H1 (cell line): ENCODE measurements around the gene PTEN. TPM values are rescaled to one million over a fixed set of nuclear protein-coding genes. Genes with fewer than 3 reads are reported as not detected.
"Not testable (repeated sequence)": the region's sequence is repeated elsewhere in the genome, so short reads cannot be mapped to it uniquely, and the experiment has no call there.

ENCODE experiments used
- CTCF ChIA-PET: fragments of 300-600 bp; sonication (Branson Sonifier 250); formaldehyde crosslinking; loops from one replicate; lab custom pipeline; 2021; ENCODE audit not compliant: partially characterized antibody; lab: Charles Lee
- POLR2A ChIA-PET: fragments of 300-600 bp; sonication (Branson Sonifier 250); formaldehyde crosslinking; loops from one replicate; lab custom pipeline; 2021; ENCODE audit warnings: inconsistent platforms; ENCODE audit not compliant: partially characterized antibody; lab: Charles Lee
- DNase-seq, 2 experiments: peaks; one replicate each; pipeline versions ENCODE4 v3.0.0 to v3.0.0-alpha.2; 2010 to 2022; ENCODE audit warnings: low spot score in 2 of 2, low read depth in 1 of 2, mixed read lengths in 1 of 2
- FAIRE-seq: peaks from 2 replicates; lab custom pipeline; 2011; peaks lifted over from hg19 to GRCh38; lab: Jason Lieb, UNC
- H2AFZ ChIP-seq: 2 replicates; pipeline ENCODE4 v1.8.1; 2012; ENCODE audit warnings: low read length, inconsistent platforms
- H2AK5ac ChIP-seq: 2 replicates; pipeline ENCODE4 v1.6.1; 2013; ENCODE audit warnings: low read depth, low read length
- H2BK120ac ChIP-seq: replicated peaks from 2 replicates; pipeline ENCODE3; 2013; ENCODE audit warnings: low read depth, low read length, inconsistent platforms
- H2BK12ac ChIP-seq: 2 replicates; pipeline ENCODE4 v1.6.1; 2013; ENCODE audit warnings: low read depth, low read length
- H2BK15ac ChIP-seq: 2 replicates; pipeline ENCODE4 v1.6.1; 2013; ENCODE audit warnings: low read length
- H2BK20ac ChIP-seq: 2 replicates; pipeline ENCODE4 v1.6.1; 2013; ENCODE audit warnings: low read length
- H2BK5ac ChIP-seq: 2 replicates; pipeline ENCODE4 v1.6.1; 2013; ENCODE audit warnings: low read depth, low read length
- H3K14ac ChIP-seq: 2 replicates; pipeline ENCODE4 v1.6.1; 2013; ENCODE audit warnings: inconsistent platforms; ENCODE audit not compliant: insufficient read length
- H3K18ac ChIP-seq: 2 replicates; pipeline ENCODE4 v1.6.1; 2013; ENCODE audit warnings: low read length; ENCODE audit errors: extremely low read depth
- H3K23ac ChIP-seq: 2 replicates; pipeline ENCODE4 v1.6.1; 2013; ENCODE audit warnings: inconsistent platforms; ENCODE audit not compliant: insufficient read length
- H3K23me2 ChIP-seq: 2 replicates; pipeline ENCODE4 v1.6.1; 2013; ENCODE audit warnings: low read depth, low read length
- H3K27ac ChIP-seq: 2 replicates; pipeline ENCODE4 v1.6.1; 2011; ENCODE audit warnings: low read depth, low read length, inconsistent platforms
- H3K27me3 ChIP-seq, 4 experiments: replicated peaks in 1 of 4; 1 replicate in 1 of 4; 2 replicates in 3 of 4; pipeline versions ENCODE4 v1.6.1 to v1.8.1; 2011 to 2013; ENCODE audit warnings: low read length in 3 of 4, mild to moderate bottlenecking in 3 of 4, inconsistent platforms in 2 of 4, mixed read lengths in 2 of 4, moderate library complexity in 1 of 4; ENCODE audit not compliant: control insufficient read depth in 3 of 4, insufficient read depth in 3 of 4; ENCODE audit errors: extremely low read depth in 1 of 4
- H3K36me3 ChIP-seq, 4 experiments: 2 replicates each; pipeline versions ENCODE4 v1.6.1 to v1.8.1; 2011 to 2013; ENCODE audit warnings: mild to moderate bottlenecking in 4 of 4, low read length in 3 of 4, moderate library complexity in 2 of 4, control low read depth in 1 of 4, inconsistent platforms in 1 of 4; ENCODE audit not compliant: insufficient read depth in 4 of 4, control insufficient read depth in 2 of 4
- H3K4ac ChIP-seq: replicated peaks from 2 replicates; pipeline ENCODE3; 2013; ENCODE audit warnings: low read length, low read depth, mixed read lengths, inconsistent platforms; ENCODE audit not compliant: insufficient read length
- H3K4me1 ChIP-seq, 4 experiments: replicated peaks in 1 of 4; 1 replicate in 1 of 4; 2 replicates in 3 of 4; pipeline versions ENCODE4 v1.6.1 to v1.8.1; 2011 to 2013; ENCODE audit warnings: low read length in 3 of 4, inconsistent platforms in 2 of 4, mixed read lengths in 1 of 4; ENCODE audit not compliant: insufficient read depth in 4 of 4, control insufficient read depth in 3 of 4
- H3K4me2 ChIP-seq, 2 experiments: 2 replicates each; pipeline versions ENCODE4 v1.6.1 to v1.8.1; 2011 to 2013; ENCODE audit warnings: low read depth in 2 of 2, low read length in 2 of 2, control low read depth in 1 of 2, inconsistent platforms in 1 of 2, mild to moderate bottlenecking in 1 of 2; ENCODE audit not compliant: insufficient read depth in 1 of 2
- H3K4me3 ChIP-seq, 4 experiments: fragments of 200-600, 300-600 bp in 1 of 4; sonication (generic), shearing (Covaris generic), sonication (Bioruptor Twin) in 1 of 4; 2 replicates each; pipeline versions ENCODE4 v1.5.1 to v1.8.1; 2011 to 2016; ENCODE audit warnings: low read length in 4 of 4, low read depth in 3 of 4, control low read depth in 2 of 4, inconsistent platforms in 2 of 4, mild to moderate bottlenecking in 2 of 4, mixed read lengths in 1 of 4, moderate library complexity in 1 of 4; ENCODE audit not compliant: insufficient read depth in 2 of 4; ENCODE audit errors: extremely low read depth in 1 of 4
- H3K56ac ChIP-seq: replicated peaks from 2 replicates; pipeline ENCODE3; 2013; ENCODE audit warnings: low read depth, mild to moderate bottlenecking, mixed read lengths, low read length, inconsistent platforms; ENCODE audit not compliant: insufficient read length
- H3K79me1 ChIP-seq: 2 replicates; pipeline ENCODE4 v1.6.1; 2013; ENCODE audit warnings: low read depth, low read length, control low read depth
- H3K79me2 ChIP-seq, 2 experiments: 2 replicates each; pipeline versions ENCODE4 v1.6.1 to v1.8.1; 2012 to 2013; ENCODE audit warnings: low read length in 2 of 2, mild to moderate bottlenecking in 2 of 2, inconsistent platforms in 1 of 2; ENCODE audit not compliant: insufficient read depth in 2 of 2, control insufficient read depth in 1 of 2
- H3K9ac ChIP-seq, 4 experiments: replicated peaks in 1 of 4; 1 replicate in 1 of 4; 2 replicates in 3 of 4; pipeline versions ENCODE4 v1.6.1 to v1.8.1; 2011 to 2013; ENCODE audit warnings: low read depth in 3 of 4, low read length in 3 of 4, control low read depth in 2 of 4, mild to moderate bottlenecking in 2 of 4, moderate library complexity in 2 of 4, inconsistent platforms in 1 of 4; ENCODE audit errors: extremely low read depth in 1 of 4
- H3K9me3 ChIP-seq, 2 experiments: 2 replicates each; pipeline versions ENCODE4 v1.6.1 to v1.8.1; 2012 to 2013; ENCODE audit warnings: mild to moderate bottlenecking in 2 of 2, moderate library complexity in 2 of 2, control low read depth in 1 of 2, inconsistent platforms in 1 of 2, low read depth in 1 of 2, low read length in 1 of 2, mixed read lengths in 1 of 2; ENCODE audit not compliant: insufficient read depth in 2 of 2
- H4K20me1 ChIP-seq, 2 experiments: replicated peaks in 1 of 2; 2 replicates each; pipeline versions ENCODE3 to v1.8.1; 2011 to 2013; ENCODE audit warnings: inconsistent platforms in 2 of 2, low read length in 2 of 2, mild to moderate bottlenecking in 1 of 2; ENCODE audit not compliant: insufficient read depth in 2 of 2, control insufficient read depth in 1 of 2
- H4K5ac ChIP-seq: 2 replicates; pipeline ENCODE4 v1.6.1; 2013; ENCODE audit warnings: low read length, low read depth, mixed read lengths, inconsistent platforms; ENCODE audit not compliant: insufficient read length
- H4K8ac ChIP-seq: 2 replicates; pipeline ENCODE4 v1.8.0; 2013; ENCODE audit warnings: mild to moderate bottlenecking, moderate library complexity, low read length, inconsistent platforms; ENCODE audit not compliant: insufficient read depth; ENCODE audit errors: extremely low read depth
- H4K91ac ChIP-seq: replicated peaks from 2 replicates; pipeline ENCODE3; 2013; ENCODE audit warnings: low read length, mixed read lengths, inconsistent platforms; ENCODE audit not compliant: insufficient read length
- WGBS, 2 experiments: shearing (Covaris generic) in 1 of 2; methylation state at CpG; one replicate each; pipeline versions ENCODE4 v1.1.6 to v1.1.7; 2013 to 2015; ENCODE audit warnings: low lambda C conversion rate in 2 of 2, mixed read lengths in 2 of 2, inconsistent platforms in 1 of 2, low coverage in 1 of 2, missing lambda C conversion rate in 1 of 2; ENCODE audit not compliant: insufficient replicate concordance in 2 of 2, insufficient coverage in 1 of 2, insufficient read length in 1 of 2; ENCODE audit errors: extremely low coverage in 1 of 2, missing lambda C conversion rate in 1 of 2; 5-methylcytosine and 5-hydroxymethylcytosine counted together
- polyA plus RNA-seq, 7 experiments: library from polyadenylated mRNA; depleted of rRNA in 3 of 7; stranded (reverse) in 5 of 7; unstranded in 2 of 7; fragments of >200 nt in 5 of 7; fragments of 200-250 nt in 2 of 7; gene quantifications; 1 replicate in 5 of 7; 2 replicates in 1 of 7; 4 replicates in 1 of 7; pipeline versions ENCODE4 v1.2.1 to v1.2.3, GENCODE V29; 2011 to 2013; ENCODE audit warnings: missing spikeins in 2 of 7, mixed read lengths in 2 of 7
- total RNA-seq: library from RNA; stranded (reverse); fragmentation: NEBNext Ultra II Directional; extraction: Animal tissue kit (Norgen Biotek cat#: 25700); gene quantifications from 2 replicates; pipeline ENCODE4 v1.2.1, GENCODE V29; 2021

PTEN gene
- total and polyA plus RNA-seq, 2 of the 8 experiments (the other 6 are each of a cell fraction or from before 2014, with no cell fraction given), result 6.3 to 48.7 TPM

GRCh38 chr10:87869139-87869538 is 5.7 kb downstream of the PTEN start:
- H3K36me3 ChIP-seq, H2AK5ac ChIP-seq, H2BK5ac ChIP-seq, H4K5ac ChIP-seq, H3K79me1 ChIP-seq, H3K27me3 ChIP-seq, H3K4ac ChIP-seq, H3K9ac ChIP-seq, H2BK15ac ChIP-seq, H3K9me3 ChIP-seq, H3K4me2 ChIP-seq, H3K4me3 ChIP-seq, H2BK12ac ChIP-seq, H2BK120ac ChIP-seq, H3K27ac ChIP-seq, H4K91ac ChIP-seq, H4K8ac ChIP-seq, H3K23ac ChIP-seq, H3K14ac ChIP-seq, H3K18ac ChIP-seq, H3K4me1 ChIP-seq, DNase-seq, H3K56ac ChIP-seq, H2BK20ac ChIP-seq, CTCF ChIA-PET, FAIRE-seq, POLR2A ChIA-PET, H2AFZ ChIP-seq: not testable (repeated sequence)
- Histone ChIP-seq H3K79me2 (peaks cover 23 to 100% of the 10 kb centered on the region in 2 experiments), H4K20me1 (peaks cover 17 to 21% of the 10 kb centered on the region in 2 experiments), H3K23me2 (peaks cover 10% of the 10 kb centered on the region)
- 95% methylated on average over 9 of the region's 9 CpGs; no CpG with 5 or more reads in 1 of the 2 experiments for WGBS, 2 experiments
